Activated T-helper 9 cell treated with anti-CD3 and anti-CD28 coated beads, Interleukin-2, amount 50 U/mL, for 16 hours (primary cell): ENCODE data around the gene UST.
"Not testable (repeated sequence)": the region's sequence is repeated elsewhere in the genome, so short reads cannot be mapped to it uniquely, and the experiment has no call there.

Experiments used
- DNase-seq: peaks from one replicate; pipeline ENCODE4 v3.0.0-alpha.2; 2020; ENCODE audit warnings: low read depth

The UST gene

DNA sequence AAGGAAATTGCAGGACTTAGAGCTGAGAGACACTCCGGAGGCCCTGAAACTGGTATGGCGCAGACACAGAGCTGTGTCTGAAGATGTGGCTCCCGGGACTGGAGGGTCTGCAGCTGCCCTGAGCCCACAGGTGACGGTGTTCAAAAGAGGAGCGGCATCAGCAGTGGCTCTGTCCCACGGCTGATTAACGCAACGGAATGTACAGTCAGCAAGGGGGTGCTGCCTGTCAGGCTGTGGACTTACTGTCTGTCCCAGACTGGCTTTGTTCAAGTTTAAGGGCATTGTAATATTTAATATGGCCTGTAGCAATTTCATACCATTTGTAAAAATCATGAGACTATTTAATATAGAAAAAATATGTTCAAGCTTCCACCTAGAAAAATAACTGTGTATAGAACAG is 342.7 kb downstream of the UST start:
- no peak for DNase-seq

DNA sequence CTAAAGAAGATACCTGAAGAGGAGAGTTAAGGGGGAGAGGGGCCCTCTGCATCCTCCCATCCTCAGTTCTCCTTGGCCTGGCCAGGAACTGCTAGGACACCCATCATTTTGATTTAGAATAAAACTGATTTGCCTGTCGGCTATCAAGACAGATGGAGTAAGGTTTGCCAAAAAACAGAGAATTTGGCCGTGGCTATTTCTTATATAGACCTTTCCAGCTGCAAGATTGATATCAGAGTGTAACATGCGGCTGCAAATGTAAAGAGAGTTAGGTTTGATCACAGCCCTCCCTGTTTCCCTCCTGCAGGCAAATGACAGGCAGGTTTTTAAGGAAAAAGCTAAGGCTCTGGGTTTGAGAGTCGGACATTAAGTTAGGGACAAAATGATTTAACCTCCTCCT is 344.1 kb downstream of the UST start:
- no peak for DNase-seq

DNA sequence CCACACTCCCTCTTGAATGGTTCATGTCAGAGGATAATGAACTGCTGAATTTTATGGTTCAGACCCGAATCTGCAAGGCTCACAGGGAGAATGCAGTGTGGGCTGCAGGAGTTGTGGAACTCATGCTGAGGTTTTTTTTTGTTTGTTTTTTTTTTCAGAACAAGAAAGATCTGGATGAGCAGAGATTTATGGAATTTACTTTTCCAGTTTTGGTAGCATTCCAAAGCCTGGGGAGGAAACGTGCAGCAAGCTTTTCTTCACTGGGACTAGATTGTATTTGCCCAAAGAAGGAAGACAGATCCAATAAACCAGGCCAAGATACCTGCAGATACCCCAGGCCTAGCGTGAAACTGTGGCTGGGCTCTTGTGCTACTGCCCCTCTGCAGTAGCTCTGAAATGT is 346.8 kb downstream of the UST start:
- no peak for DNase-seq

DNA sequence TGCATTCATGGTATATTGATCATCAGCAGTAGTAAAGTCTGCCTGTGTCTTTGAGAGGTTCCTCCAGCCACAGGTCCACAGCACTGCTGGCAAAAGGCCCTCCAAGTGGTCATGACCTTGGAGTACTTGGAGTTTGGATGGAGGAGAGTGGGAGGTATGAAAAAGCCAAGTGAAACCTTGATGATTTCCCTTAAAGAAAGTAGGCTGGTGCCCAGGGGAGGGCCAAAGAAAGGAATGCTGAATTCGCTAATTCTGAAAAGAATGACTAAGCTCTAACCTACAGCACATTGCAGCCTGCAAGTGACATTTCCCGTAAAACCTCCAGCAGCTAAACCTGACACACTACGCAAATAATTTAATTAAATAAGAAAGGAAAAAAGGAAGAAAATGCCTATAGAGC is 347.3 kb downstream of the UST start:
- no peak for DNase-seq

DNA sequence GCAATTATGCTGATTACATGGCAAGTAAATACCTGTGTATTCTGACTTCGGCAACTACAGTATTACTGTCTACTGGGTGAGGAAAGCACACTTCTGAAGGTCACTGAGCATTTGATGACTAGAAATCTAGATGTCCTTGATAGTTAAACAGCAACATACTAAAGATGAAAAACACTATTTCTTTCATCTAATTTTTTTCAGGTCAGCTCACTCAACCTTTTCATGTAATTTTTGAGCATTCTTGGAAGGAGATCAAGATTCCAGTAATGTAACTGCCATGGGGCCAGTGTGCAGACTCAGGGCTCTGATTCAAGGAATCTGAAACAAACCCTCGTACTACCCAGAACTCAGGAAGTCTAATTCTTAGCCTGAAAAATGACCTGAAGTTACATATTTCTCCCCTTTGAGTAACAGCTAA is 348.1 kb downstream of the UST start:
- no peak for DNase-seq

DNA sequence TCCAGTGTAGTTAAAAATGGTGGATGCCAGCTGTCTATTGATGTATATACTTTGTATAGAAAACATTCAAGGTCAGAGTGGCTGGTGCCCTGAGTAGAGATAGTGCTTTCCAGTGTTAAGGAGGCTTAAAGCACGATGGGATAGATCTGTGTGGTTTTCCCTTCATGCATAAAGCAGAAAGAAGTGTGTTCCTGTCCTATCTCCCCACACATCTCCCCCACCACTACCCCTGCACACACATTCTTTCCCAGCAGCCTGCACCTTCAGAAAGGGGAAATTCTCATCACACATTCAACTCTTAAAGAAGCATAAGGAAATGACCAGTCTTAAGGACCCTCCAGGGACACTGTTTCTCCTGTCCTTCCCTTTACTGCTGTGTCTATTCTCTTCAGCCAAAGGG is 349.0 kb downstream of the UST start:
- no peak for DNase-seq

DNA sequence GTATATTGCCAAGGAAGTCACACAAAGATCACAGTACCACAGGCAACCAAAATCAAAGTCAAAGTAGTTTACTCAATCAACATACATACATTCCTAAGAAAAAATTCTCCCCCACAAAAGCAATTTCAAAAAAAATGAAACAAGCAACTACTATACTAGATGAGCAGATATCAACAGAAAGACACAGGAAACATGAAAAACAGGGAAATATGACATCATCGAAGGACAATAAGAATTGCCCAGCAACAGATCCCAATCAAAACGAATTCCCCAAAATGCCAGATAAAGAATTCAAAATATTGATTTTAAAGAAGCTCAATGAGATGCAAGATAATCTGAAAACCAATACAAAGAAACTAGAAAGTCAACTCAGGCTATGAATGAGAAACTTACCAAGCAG is 351.0 kb downstream of the UST start:
- no peak for DNase-seq

DNA sequence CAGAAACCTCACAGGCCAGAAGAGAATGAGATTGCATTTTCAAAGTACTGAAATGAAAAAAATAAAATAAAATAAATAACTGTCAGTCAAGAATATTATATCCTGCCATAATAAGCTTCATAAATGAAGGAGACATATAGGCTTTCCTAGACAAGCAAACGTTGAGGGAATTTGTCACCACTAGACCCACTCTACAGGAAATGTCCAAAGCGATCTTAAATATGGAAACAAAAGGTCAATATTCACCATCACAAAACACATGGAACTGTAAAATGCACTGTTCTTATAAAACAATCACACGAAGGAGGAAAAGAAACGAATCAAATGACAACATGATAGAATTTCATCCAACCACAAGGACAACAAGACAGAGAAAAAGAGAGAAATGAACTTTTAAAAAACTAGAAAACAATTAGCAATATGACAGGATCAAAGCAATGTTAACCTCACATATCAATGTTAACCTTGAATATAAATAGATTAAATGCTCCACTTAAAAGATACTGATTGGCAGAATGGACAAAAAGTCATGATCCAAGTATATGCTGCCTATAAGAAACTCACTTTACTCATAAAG is 352.0 kb downstream of the UST start:
- DNase-seq = no peak

DNA sequence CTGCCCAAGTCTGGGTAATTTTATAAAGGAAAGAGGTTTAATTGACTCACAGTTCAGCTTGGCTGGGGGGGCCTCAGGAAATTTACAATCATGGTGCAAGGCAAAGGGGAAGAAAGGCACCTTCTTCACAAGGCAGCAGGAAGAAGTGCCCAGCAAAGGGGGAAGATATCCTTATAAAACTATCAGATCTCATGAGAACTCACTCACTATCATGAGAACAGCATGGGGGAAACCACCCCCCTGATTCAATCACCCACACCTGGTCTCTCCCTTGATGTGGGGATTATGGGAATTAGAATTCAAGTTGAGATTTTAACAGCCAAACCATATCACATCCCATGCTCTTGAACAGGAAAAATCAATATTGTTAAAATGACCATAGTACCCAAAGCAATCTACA is 355.5 kb downstream of the UST start:
- no peak for DNase-seq

DNA sequence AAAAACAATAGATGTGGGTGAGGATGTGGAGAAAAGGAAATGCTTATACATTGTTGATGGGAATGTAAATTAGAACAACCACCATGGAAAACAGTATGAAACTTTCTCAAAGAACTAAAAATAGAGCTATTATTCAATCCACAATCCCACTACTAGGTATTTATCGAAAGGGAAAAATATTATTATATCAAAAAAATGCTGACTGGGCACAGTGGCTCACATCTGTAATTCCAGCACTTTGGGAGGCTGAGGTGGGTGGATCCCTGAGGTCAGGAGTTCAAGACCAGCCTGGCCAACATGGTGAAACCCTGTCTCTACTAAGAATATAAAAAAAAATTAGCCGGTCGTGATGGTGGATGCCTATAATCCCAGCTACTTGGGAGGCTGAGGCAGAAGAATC is 357.1 kb downstream of the UST start:
- DNase-seq = not testable (repeated sequence)

DNA sequence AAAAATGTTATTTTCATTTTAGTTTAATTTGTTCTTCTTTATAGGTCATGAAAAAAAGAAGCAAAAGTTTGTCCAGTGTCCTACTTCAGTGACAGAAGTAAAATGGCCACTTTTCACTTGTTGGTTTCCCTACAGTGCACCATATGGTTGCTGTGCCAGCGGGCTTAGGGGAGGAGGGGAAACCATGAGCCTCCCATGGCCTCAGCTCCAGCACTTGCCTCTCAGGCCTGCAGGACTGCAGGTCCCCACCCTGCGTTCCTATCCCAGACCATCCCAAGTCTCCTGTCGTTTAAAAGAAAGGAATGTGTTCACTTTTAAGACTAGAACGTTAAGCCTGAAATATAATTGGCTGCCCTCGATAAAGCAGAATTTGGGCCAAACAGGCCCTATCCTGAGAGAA is 360.7 kb downstream of the UST start:
- no peak for DNase-seq

DNA sequence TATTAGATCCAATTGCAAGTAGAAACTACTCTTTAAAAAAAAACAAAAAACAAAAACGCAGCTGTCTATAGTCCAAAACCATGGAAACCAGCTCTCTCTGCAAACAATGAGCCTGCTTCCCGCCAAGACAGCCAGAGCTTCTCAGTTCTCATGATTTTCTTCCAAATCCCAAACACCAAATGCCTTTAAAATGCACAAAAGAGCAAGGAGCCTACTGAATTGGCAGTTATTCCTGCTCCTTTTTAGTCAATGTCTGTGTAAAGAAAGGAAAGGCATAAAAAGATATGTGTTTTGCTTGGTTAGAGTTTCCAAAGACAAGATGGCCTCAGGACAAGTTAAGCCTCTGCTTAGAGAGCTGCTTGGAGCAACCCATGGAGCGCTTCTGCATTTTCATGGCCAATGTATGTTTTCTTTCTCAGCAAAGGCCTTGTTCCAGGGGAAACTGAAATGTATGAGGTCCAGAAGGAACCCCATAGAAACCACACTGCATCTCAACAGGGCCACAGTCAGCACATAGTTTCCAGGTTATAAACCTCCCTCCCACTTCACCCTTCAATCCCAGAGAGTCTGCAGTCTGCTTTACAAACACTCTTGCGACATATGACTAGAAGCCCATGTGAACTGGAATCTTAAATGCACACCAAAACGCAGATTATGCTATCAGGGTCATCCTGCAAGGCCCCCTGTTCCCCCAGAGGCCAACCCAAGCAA is 361.4 kb downstream of the UST start:
- DNase-seq = no peak

DNA sequence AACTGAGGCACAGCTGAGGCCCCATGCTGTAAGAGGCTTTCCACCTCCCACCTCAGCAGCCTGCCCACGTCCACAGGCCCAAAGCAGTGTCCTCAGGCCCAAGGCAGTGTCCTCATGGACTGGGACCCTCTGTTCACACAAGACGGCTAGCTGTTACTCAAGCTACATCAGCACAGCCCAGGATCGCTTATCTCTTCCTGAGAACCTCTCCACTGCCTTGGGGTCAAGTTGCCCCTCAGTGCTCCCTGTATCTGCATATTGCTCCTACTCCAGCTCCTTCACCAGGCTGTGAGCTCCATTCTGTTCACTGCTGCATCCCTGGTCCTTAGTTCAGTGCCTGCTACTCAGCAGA is 361.9 kb downstream of the UST start:
- DNase-seq = no peak

DNA sequence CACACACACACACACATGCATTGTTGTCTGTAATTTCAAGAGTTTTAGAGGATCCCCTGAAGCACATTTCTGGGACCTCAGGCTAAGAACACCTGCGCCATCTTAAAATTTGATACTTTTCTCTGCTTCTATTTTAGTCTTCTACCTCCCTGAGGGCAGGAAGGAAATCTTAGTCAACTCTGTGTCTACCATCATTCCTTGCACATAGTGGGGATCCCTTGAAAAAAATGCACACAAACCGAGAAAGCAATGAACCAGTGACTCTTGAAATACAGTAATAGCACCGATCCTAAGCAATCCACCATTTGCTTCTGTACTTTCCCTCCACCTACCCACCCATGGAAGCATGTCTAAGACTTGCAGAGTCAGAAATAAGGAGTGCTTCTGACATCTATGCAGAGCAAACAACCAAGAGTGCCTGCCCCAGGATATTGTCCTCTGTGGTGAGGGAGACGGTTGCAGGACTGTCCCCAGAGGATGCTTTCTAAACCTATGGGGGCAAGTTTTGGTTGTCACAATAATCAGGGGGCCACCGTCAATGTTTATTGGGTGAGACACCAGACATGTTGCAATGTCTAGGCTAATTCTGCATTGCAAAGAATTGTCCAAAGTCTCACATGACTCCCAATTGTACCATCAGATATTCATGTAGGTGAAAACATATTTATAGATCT is 362.7 kb downstream of the UST start:
- DNase-seq = no peak

DNA sequence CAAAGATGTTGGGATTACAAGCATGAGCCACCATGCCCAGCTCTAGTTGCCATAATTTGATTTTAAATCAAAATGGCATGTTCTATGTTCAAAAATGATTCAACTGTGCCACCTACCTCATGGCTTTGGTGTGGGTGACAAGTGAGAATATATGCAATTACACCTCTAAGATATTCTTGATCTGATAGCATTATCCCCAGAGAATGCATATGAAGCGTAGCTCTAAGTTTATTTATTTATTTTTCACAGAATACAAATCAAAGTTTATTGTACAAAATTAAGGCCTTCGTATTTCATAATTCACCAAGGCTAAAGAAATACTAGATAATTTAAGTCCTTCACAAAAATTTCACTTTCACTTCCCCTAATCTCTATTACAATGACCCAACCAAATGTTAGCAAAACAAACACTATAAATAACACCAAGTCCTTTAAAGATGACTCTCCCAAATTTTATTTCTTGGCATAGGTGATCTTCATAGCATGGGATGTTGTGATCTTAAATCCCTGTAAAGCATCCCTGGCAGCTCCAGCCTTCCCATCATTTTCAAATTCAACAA is 364.8 kb downstream of the UST start:
- DNase-seq = no peak

DNA sequence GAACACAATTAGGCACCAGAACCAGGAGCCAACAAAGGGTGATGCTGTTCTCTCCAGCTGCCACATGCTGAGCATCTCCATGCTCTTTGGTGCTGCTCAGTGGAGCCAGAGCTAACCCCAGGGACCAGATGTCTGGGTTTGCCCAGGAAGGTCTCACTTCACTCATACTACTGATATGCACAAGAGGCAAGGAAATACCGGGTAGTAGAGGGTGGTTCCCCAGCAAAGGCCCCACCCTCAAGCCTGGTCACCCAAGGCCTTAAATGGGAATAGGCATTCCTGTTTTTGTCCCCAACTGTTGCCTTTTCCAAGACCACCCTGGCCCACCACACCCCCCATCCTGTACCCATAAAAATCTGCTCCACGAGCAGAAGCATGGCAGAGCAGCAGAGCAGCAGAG is 366.1 kb downstream of the UST start:
- DNase-seq = no peak

DNA sequence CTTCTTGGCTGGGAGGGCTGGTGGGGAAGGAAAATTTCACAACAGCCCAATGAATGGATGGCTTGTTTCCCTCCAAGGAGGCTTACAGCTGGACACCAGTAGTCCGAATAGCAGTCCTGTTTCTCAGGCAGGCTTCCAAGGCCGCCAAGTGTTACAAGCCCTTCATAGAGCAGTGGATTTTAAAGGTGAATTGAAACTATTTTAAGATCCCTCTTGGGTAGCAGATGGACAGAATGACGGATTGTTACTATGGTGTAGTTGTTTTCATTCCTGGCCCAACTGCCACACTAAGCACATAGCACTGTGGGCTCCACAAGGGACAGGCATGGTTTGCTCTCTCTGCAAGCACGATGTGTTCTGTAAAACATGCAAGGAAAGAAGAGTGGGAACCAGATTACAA is 367.3 kb downstream of the UST start:
- no peak for DNase-seq

DNA sequence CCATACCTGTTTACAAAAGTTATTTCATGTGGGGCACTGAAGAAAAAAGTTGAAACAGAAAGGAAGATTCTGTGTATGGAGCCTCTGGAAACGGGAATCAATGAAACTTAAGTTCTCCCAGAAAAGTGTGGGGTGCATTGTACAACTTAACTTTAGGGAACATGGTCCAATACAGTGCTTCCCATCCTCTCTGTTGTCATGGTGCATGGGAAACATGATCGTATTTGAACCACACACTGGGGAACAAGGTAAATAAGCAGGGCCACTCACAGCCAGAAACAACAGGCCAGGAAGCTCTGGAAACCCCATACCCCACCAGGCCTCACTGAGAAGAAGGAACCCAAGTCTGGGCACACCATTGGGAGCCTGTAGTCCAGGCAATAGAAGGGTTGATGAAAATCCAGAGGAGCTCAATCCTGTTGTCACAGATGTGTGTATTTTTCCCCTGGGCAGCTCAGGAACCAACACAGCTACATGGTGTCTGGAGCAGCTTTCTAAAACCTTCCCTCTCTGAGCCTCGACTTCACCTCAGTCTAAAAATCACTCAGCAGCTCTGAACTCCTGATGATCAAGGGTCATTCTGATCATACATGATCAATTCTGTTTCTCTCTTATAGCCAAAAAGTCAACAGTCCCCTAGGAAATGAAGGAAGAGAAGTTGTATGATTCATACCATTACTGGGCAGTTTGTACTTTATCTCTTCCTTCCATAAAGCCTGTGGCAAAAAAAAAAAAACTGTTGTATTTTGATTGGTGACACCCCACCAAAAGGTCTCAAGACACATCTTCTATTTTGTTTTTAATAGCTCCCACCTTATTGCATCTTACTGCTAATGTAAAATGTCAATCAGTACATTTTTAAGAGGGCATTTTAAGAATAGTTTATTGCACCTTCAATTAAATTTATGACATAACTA is 372.2 kb downstream of the UST start:
- no peak for DNase-seq

DNA sequence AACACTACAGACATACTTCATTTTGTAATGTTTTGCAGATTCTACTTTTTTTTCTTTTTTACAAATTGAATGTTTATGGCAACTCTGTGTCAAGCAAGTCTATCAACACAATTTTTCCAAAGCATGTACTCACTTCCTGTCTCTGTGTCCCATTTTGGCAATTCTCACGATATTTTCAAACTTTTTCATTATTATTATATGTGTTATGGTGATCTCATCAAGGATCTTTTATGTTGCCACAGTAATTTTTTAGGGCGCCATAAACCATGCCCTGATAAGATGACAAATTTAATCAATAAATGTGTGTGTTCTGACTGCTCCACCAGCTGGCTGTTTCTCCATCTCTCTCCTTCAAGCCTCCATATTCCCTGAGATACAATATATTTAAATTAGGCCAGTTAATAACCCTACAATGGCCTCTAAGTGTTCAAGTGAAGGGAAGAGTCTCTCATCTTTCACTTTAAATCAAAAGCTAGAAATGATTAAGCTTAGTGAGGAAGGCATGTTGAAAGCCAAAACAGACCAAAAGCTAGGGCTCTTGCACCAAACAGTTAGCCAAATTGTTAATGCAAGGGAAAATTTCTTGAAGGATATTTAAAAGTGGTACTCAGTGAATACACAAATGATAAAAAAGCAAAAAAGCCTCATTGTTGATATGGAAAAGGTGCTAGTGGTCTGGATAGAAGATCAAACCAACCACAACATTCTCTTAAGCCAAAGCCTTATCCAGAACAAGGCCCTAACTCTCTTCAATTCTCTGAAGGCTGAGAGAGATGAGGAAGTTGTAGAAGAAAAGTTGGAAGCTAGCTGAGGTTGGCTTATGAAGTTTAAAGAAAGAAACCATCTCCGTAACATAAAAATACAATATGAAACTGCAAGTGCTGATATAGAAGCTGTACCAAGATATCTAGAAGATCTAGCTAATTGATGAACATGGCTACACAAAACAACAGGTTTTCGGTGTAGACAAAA is 376.3 kb downstream of the UST start:
- DNase-seq = no peak

DNA sequence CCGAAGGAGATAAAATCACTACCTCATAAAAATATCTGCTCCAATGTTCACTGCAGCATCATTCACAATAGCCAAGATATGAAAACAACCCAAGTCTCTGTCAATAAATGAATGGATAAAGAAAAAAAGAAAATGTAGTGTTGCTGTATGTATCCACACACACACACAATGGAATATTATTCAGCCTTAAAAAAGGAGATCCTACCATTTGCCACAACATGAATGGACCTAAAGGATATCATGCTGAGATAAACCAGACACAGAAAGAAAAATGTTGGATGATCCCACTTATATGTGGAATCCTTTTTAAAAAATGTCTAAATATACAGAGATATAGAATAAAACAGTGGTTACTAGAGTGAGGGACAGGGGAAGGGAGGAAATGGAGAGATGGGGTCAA is 378.5 kb downstream of the UST start:
- DNase-seq = no peak
